ENCODE data around the gene SLC2A3.

DNA sequence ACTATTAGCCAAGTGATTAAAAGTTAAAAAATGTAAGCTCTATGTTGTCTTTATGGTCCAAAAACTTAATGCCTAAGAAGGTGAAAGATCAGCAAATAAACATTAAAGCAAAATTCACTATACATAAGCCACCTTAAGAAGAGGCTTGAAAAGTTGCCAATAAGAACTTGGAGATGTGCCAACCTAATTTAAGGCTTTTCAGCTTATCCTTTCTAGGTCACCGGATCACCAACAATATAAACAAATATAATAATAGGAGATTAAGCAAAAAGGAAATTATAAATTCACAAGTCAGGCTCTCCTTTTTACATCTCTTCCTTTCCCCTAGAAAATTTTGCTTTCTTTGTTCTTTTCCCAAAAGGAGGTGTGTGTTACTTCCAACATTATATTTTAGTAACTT, 30.9 kb downstream of the SLC2A3 start:
- no peak for TF ChIP-seq EZH2 (IDR thresholded peaks at IDR 0.05; ENCODE audit: borderline replicate concordance, low read depth, low read length, severe bottlenecking)
- TF ChIP-seq, protein P1, sequence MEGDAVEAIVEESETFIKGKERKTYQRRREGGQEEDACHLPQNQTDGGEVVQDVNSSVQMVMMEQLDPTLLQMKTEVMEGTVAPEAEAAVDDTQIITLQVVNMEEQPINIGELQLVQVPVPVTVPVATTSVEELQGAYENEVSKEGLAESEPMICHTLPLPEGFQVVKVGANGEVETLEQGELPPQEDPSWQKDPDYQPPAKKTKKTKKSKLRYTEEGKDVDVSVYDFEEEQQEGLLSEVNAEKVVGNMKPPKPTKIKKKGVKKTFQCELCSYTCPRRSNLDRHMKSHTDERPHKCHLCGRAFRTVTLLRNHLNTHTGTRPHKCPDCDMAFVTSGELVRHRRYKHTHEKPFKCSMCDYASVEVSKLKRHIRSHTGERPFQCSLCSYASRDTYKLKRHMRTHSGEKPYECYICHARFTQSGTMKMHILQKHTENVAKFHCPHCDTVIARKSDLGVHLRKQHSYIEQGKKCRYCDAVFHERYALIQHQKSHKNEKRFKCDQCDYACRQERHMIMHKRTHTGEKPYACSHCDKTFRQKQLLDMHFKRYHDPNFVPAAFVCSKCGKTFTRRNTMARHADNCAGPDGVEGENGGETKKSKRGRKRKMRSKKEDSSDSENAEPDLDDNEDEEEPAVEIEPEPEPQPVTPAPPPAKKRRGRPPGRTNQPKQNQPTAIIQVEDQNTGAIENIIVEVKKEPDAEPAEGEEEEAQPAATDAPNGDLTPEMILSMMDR (IDR thresholded peaks at IDR 0.05; ENCODE audit: borderline replicate concordance, extremely low read depth, low read length, poor library complexity, severe bottlenecking), result no peak

Data from DND-41 (cell line).